Measurements from ENCODE around the gene CTNNBL1.

- TF ChIP-seq TAF1 (IDR thresholded peaks at IDR 0.05; ENCODE audit: borderline replicate concordance, low read depth, low read length) (no peak), POLR2AphosphoS5 (IDR thresholded peaks at IDR 0.05; ENCODE audit: low read depth, low read length) (no peak), POLR2A (IDR thresholded peaks at IDR 0.05; ENCODE audit: low read depth, low read length) (no peak)
Measured at GRCh38 chr20:37735541-37735940, 41.7 kb downstream of the CTNNBL1 start.

Measured in GM12892 (cell line).